Peyer's patch (tissue), 4 donors: Measurements from ENCODE around the gene ACSL6.

Experiments
- POLR2A ChIP-seq, 2 donors: fragments of 450-650 bp; IDR thresholded peaks; one replicate each; pipeline ENCODE4 v1.5.1; 2017; ENCODE audit warnings: antibody characterized with exemption in 2 of 2, mild to moderate bottlenecking in 2 of 2, moderate library complexity in 2 of 2
- TF ChIP-seq, protein P1 (sequence below), 6 experiments: fragments of 450-650 bp in 4 of 6; fragments of 200-600 bp in 2 of 6; sonication (generic) in 1 of 6; IDR thresholded peaks; one replicate each; pipeline ENCODE4 v1.5.1; 2017 to 2019; ENCODE audit warnings: antibody characterized with exemption in 6 of 6, mild to moderate bottlenecking in 3 of 6, moderate library complexity in 1 of 6

DNA sequence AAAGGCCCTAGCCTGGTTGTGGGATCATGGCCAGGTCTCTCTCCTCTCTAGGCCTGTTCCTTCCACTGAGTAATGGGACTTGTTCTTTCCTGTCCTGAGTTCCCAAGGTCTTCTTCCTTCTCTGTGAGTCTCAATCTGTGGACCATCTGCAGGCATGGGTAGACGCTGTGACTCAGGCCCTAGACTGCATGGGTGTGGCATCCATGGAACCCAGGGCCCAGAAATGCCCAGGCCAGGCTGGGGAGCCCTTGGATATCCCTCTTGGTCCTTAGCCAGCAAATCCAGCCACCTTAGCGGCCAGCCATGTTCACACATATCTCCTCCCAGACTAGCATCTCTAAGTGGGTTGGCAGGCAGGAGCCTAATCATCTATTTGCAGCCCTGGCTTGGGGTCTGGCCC is 2.3 kb upstream of the ACSL6 start:
- no peak for TF ChIP-seq POLR2A (IDR thresholded peaks at IDR 0.05)
- TF ChIP-seq, protein P1, sequence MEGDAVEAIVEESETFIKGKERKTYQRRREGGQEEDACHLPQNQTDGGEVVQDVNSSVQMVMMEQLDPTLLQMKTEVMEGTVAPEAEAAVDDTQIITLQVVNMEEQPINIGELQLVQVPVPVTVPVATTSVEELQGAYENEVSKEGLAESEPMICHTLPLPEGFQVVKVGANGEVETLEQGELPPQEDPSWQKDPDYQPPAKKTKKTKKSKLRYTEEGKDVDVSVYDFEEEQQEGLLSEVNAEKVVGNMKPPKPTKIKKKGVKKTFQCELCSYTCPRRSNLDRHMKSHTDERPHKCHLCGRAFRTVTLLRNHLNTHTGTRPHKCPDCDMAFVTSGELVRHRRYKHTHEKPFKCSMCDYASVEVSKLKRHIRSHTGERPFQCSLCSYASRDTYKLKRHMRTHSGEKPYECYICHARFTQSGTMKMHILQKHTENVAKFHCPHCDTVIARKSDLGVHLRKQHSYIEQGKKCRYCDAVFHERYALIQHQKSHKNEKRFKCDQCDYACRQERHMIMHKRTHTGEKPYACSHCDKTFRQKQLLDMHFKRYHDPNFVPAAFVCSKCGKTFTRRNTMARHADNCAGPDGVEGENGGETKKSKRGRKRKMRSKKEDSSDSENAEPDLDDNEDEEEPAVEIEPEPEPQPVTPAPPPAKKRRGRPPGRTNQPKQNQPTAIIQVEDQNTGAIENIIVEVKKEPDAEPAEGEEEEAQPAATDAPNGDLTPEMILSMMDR (IDR thresholded peaks at IDR 0.05): no peak
